Measurements from ENCODE around the gene HDAC9.

- no peak for TF ChIP-seq CTCF (IDR thresholded peaks at IDR 0.05; ENCODE audit: poor library complexity)
- TF ChIP-seq EZH2 (IDR thresholded peaks at IDR 0.05; ENCODE audit: borderline replicate concordance), result no peak
- no peak for TF ChIP-seq EZH2phosphoT487 (IDR thresholded peaks at IDR 0.05; ENCODE audit: low read depth, severe bottlenecking, unreplicated experiment)
Observed at GRCh38 chr7:18694911-18695310, 199.4 kb downstream of the HDAC9 start.

All from hepatocyte (in vitro differentiated cells).